ENCODE data around the gene NR2F1-AS1.

Gene NR2F1-AS1

GRCh38 chr5:93580927-93581445 is at the start of gene NR2F1-AS1:
TSS of gene NR2F1-AS1 (minus strand) at chr5:93581219.
- TF ChIP-seq CTCF (IDR thresholded peaks at IDR 0.05; ENCODE audit: low read depth, low read length): no peak
- DNase-seq: no peak
- Histone ChIP-seq H3K27ac (no peak within 1 kb of the TSS), H3K9me3 (ENCODE audit: severe bottlenecking) (no peaks in the 10 kb centered on the region), H3K4me3 (ENCODE audit: low read depth, low read length) (peak within 1 kb of the TSS; percentile 71), H3K27me3 (ENCODE audit: insufficient read depth, low read depth, severe bottlenecking) (peaks cover 15% of the 10 kb centered on the region), H3K36me3 (no peaks in the 10 kb centered on the region)

- Histone ChIP-seq H3K36me3 (no peaks in the 10 kb centered on the region), H3K9me3 (ENCODE audit: severe bottlenecking) (no peaks in the 10 kb centered on the region), H3K4me3 (ENCODE audit: low read depth, low read length) (no peak overlapping the region), H3K27ac (no peak overlapping the region), H3K27me3 (ENCODE audit: insufficient read depth, low read depth, severe bottlenecking) (no peaks in the 10 kb centered on the region)
- DNase-seq: no peak
- no peak for TF ChIP-seq CTCF (IDR thresholded peaks at IDR 0.05; ENCODE audit: low read depth, low read length)
Observed at GRCh38 chr5:93626801-93627200, 45.8 kb upstream of the NR2F1-AS1 start.

- no peaks in the 10 kb centered on the region for H3K9me3 ChIP-seq (ENCODE audit: severe bottlenecking)
- TF ChIP-seq CTCF (IDR thresholded peaks at IDR 0.05; ENCODE audit: low read depth, low read length): no peak
- H3K4me3 ChIP-seq (ENCODE audit: low read depth, low read length): no peak overlapping the region
- H3K27me3 ChIP-seq (ENCODE audit: insufficient read depth, low read depth, severe bottlenecking): no peaks in the 10 kb centered on the region
- H3K36me3 ChIP-seq: no peaks in the 10 kb centered on the region
- DNase-seq: no peak
- H3K27ac ChIP-seq: no peak overlapping the region
Observed at GRCh38 chr5:93623153-93623552, 42.1 kb upstream of the NR2F1-AS1 start.

GRCh38 chr5:93622240-93622885 is 41.3 kb upstream of the NR2F1-AS1 start:
- Histone ChIP-seq H3K4me3 (ENCODE audit: low read depth, low read length) (peak overlapping the region; percentile 74), H3K9me3 (ENCODE audit: severe bottlenecking) (no peaks in the 10 kb centered on the region), H3K27ac (peak overlapping the region; percentile 93), H3K27me3 (ENCODE audit: insufficient read depth, low read depth, severe bottlenecking) (no peaks in the 10 kb centered on the region), H3K36me3 (no peaks in the 10 kb centered on the region)
- TF ChIP-seq CTCF (IDR thresholded peaks at IDR 0.05; ENCODE audit: low read depth, low read length): no peak
- no peak for DNase-seq

GRCh38 chr5:93621327-93621798 is 40.3 kb upstream of the NR2F1-AS1 start:
- peak; percentile 97 for DNase-seq
- TF ChIP-seq CTCF (IDR thresholded peaks at IDR 0.05; ENCODE audit: low read depth, low read length): no peak
- no peaks in the 10 kb centered on the region for H3K27me3 ChIP-seq (ENCODE audit: insufficient read depth, low read depth, severe bottlenecking)
- no peaks in the 10 kb centered on the region for H3K36me3 ChIP-seq
- H3K27ac ChIP-seq: peak overlapping the region; percentile 93
- peak overlapping the region; percentile 74 for H3K4me3 ChIP-seq (ENCODE audit: low read depth, low read length)
- H3K9me3 ChIP-seq (ENCODE audit: severe bottlenecking): no peaks in the 10 kb centered on the region
